Stimulated activated CD4-positive, alpha-beta T cell treated with anti-CD3 and anti-CD28 coated beads, Interleukin-4, amount 100 ng/mL, for 1 hour (primary cell): ENCODE data around the gene MACROH2A1.

Source experiments
- DNase-seq: peaks from one replicate; pipeline ENCODE4 v3.0.0-alpha.2; 2020

MACROH2A1 gene

GRCh38 chr5:135329066-135329912, 69.7 kb downstream of the MACROH2A1 start:
- DNase-seq, result no peak

GRCh38 chr5:135328128-135328687, 70.8 kb downstream of the MACROH2A1 start:
- DNase-seq, result no peak

GRCh38 chr5:135327429-135328127, 71.5 kb downstream of the MACROH2A1 start:
- no peak for DNase-seq

- no peak for DNase-seq
These were observed 72.5 kb downstream of the MACROH2A1 start for GRCh38 chr5:135326296-135327254.

- DNase-seq, result no peak
These were observed 74.0 kb downstream of the MACROH2A1 start for GRCh38 chr5:135324897-135325650.

- no peak for DNase-seq
These were observed 74.9 kb downstream of the MACROH2A1 start for GRCh38 chr5:135324160-135324559.

GRCh38 chr5:135323701-135324132, 75.3 kb downstream of the MACROH2A1 start:
- no peak for DNase-seq

GRCh38 chr5:135323227-135323626, 75.8 kb downstream of the MACROH2A1 start:
- DNase-seq, result no peak

- no peak for DNase-seq
These were observed 76.3 kb downstream of the MACROH2A1 start for GRCh38 chr5:135322744-135323143.

GRCh38 chr5:135322271-135322670, 76.8 kb downstream of the MACROH2A1 start:
- DNase-seq, result no peak

- DNase-seq, result no peak
These were observed 78.1 kb downstream of the MACROH2A1 start for GRCh38 chr5:135320718-135321484.

- DNase-seq, result no peak
These were observed 79.0 kb downstream of the MACROH2A1 start for GRCh38 chr5:135319928-135320606.

GRCh38 chr5:135319458-135319857, 79.6 kb downstream of the MACROH2A1 start:
- DNase-seq, result no peak

- DNase-seq, result no peak
These were observed 80.1 kb downstream of the MACROH2A1 start for GRCh38 chr5:135318924-135319323.

GRCh38 chr5:135318037-135318436, 81.0 kb downstream of the MACROH2A1 start:
- DNase-seq, result no peak

- DNase-seq, result no peak
These were observed 81.7 kb downstream of the MACROH2A1 start for GRCh38 chr5:135317286-135317685.

- no peak for DNase-seq
These were observed 83.6 kb downstream of the MACROH2A1 start for GRCh38 chr5:135315386-135315785.

- no peak for DNase-seq
These were observed 85.1 kb downstream of the MACROH2A1 start for GRCh38 chr5:135313946-135314345.

- DNase-seq, result no peak
These were observed 85.6 kb downstream of the MACROH2A1 start for GRCh38 chr5:135313405-135313804.

GRCh38 chr5:135312255-135312935, 86.6 kb downstream of the MACROH2A1 start:
- no peak for DNase-seq
